A673 (cell line): ENCODE measurements around the gene GDA. TPM values are rescaled to one million over a fixed set of nuclear protein-coding genes. Genes with fewer than 3 reads are reported as not detected.
A peak's percentile ranks its signal among the peaks of the same experiment; 100 is the strongest.

Experiments used
- BruUV-seq: library from RNA; stranded (reverse); fragments of 400-500 nt; replicated peaks from 2 replicates; lab custom pipeline; 2021; lab: Mats Ljungman, UMichigan
- CTCF ChIA-PET: fragments of 300-600 bp; sonication (Branson Sonifier 250); formaldehyde crosslinking; loops from one replicate; lab custom pipeline; 2022; ENCODE audit warnings: antibody characterized with exemption; lab: Charles Lee
- POLR2A ChIA-PET: fragments of 300-600 bp; sonication (Branson Sonifier 250); formaldehyde crosslinking; loops from one replicate; lab custom pipeline; 2022; ENCODE audit warnings: antibody characterized with exemption; ENCODE audit not compliant: low non-redundant PET; lab: Charles Lee
- DNase-seq: peaks from one replicate; pipeline ENCODE4 v3.0.0-alpha.2; 2015; ENCODE audit warnings: low spot score
- H3K27ac ChIP-seq: fragments of 200-600 bp; sonication (generic); 2 replicates; pipeline ENCODE4 v1.5.1; 2016; ENCODE audit warnings: mixed run types, low read depth, mild to moderate bottlenecking, mixed read lengths, antibody characterized with exemption, low read length; ENCODE audit not compliant: poor library complexity, severe bottlenecking
- H3K27me3 ChIP-seq: fragments of 200-600 bp; sonication (generic); replicated peaks from 2 replicates; pipeline ENCODE4 v1.6.1; 2017; ENCODE audit warnings: mixed run types, low read depth, mild to moderate bottlenecking, mixed read lengths, antibody characterized with exemption, low read length; ENCODE audit not compliant: insufficient read depth, poor library complexity
- H3K36me3 ChIP-seq: fragments of 200-600 bp; sonication (generic); 2 replicates; pipeline ENCODE4 v1.6.1; 2016; ENCODE audit warnings: mixed run types, mild to moderate bottlenecking, mixed read lengths, antibody characterized with exemption, low read length; ENCODE audit not compliant: insufficient read depth, poor library complexity, severe bottlenecking
- H3K4me1 ChIP-seq: fragments of 200-600 bp; sonication (generic); 2 replicates; pipeline ENCODE4 v1.6.1; 2017; ENCODE audit warnings: mixed run types, mild to moderate bottlenecking, mixed read lengths, antibody characterized with exemption, low read length; ENCODE audit not compliant: insufficient read depth, poor library complexity, severe bottlenecking
- H3K4me3 ChIP-seq: fragments of 200-600 bp; sonication (generic); 2 replicates; pipeline ENCODE4 v1.5.1; 2016; ENCODE audit warnings: low read depth, mixed run types, mild to moderate bottlenecking, mixed read lengths, low read length; ENCODE audit not compliant: poor library complexity, severe bottlenecking
- H3K9me3 ChIP-seq: fragments of 200-600 bp; sonication (generic); 2 replicates; pipeline ENCODE4 v1.6.1; 2016; ENCODE audit warnings: mixed run types, low read depth, mild to moderate bottlenecking, mixed read lengths, antibody characterized with exemption, low read length; ENCODE audit not compliant: poor library complexity, severe bottlenecking
- EZH2 ChIP-seq: fragments of 200-600 bp; sonication (generic); IDR thresholded peaks from 2 replicates; pipeline ENCODE4 v1.6.1; 2017; ENCODE audit warnings: borderline replicate concordance, low read depth, mild to moderate bottlenecking, mixed read lengths, antibody characterized with exemption, low read length; ENCODE audit not compliant: poor library complexity, severe bottlenecking
- intact Hi-C: fragments of 100-400 bp; cut with micrococcal nuclease; formaldehyde crosslinking; loops from one replicate; pipeline ENCODE4 v1.10.0; 2022; ENCODE audit not compliant: unreplicated experiment
- total RNA-seq: library from RNA; stranded (reverse); gene quantifications from 2 replicates; pipeline ENCODE4 v1.2.3, GENCODE V29; 2021
- TF ChIP-seq, protein P1 (sequence below): fragments of 300-800, 200-600 bp; sonication (generic); conservative IDR thresholded peaks from 2 replicates; pipeline ENCODE4 v1.5.1; 2017; ENCODE audit warnings: low read depth, mild to moderate bottlenecking, antibody characterized with exemption, low read length, moderate library complexity, mixed read lengths

The GDA gene
- total RNA-seq, 1 experiment from 2014 or later, result not detected

DNA sequence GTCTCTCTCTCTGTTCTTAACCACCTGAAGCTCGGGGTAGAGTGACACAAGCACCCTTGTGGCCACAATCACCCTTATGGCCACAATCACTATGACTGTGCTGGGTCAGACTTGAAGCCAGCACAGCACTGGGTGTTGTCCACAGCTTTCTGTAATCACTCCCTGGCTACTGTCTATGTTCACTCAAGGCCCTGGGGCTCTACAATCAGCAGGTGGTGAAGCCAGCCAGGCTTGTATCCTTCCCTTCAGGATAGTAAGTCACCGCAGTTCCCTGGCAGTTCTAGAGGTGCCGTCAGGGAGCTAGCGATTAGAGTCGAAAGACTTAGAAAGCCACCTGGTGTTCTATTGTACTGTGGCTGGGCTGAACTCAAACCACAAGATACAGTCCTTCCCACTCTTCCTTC, 44.2 kb downstream of the GDA start:
- peak; percentile 5 for DNase-seq
- intact Hi-C loops, result no loop called here
- no peak overlapping the region for H3K27ac ChIP-seq
- no peaks in the 10 kb centered on the region for H3K27me3 ChIP-seq
- no peak overlapping the region for H3K4me3 ChIP-seq
- H3K4me1 ChIP-seq, result no peaks in the 10 kb centered on the region
- TF ChIP-seq, protein P1, sequence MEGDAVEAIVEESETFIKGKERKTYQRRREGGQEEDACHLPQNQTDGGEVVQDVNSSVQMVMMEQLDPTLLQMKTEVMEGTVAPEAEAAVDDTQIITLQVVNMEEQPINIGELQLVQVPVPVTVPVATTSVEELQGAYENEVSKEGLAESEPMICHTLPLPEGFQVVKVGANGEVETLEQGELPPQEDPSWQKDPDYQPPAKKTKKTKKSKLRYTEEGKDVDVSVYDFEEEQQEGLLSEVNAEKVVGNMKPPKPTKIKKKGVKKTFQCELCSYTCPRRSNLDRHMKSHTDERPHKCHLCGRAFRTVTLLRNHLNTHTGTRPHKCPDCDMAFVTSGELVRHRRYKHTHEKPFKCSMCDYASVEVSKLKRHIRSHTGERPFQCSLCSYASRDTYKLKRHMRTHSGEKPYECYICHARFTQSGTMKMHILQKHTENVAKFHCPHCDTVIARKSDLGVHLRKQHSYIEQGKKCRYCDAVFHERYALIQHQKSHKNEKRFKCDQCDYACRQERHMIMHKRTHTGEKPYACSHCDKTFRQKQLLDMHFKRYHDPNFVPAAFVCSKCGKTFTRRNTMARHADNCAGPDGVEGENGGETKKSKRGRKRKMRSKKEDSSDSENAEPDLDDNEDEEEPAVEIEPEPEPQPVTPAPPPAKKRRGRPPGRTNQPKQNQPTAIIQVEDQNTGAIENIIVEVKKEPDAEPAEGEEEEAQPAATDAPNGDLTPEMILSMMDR, result no peak
- no peak for TF ChIP-seq EZH2
- BruUV-seq, result no TSS peak
- ChIA-PET POLR2A (no interaction called here), CTCF (no interaction called here)
- H3K9me3 ChIP-seq, result no peaks in the 10 kb centered on the region
- no peaks in the 10 kb centered on the region for H3K36me3 ChIP-seq

DNA sequence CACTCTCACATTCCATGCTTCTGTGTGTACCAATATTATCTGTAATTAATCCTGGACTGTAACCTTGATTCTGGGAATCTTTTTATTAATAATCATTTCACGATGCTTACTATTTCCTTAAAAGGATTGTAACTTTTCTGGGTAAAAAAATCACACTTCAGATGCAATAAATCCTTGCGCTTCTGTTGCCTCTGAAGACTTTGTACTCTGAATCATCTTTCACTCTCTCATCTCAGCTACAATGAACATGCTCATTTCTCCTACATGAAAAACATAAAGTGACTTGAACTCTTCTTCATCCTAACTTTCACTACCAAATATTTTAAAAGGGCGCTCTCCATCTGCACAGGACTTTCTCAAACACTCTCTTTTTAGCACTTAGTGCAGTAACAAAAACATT, 50.0 kb downstream of the GDA start:
- Histone ChIP-seq H3K9me3 (no peaks in the 10 kb centered on the region), H3K36me3 (no peaks in the 10 kb centered on the region), H3K27ac (no peak overlapping the region), H3K27me3 (no peaks in the 10 kb centered on the region), H3K4me3 (no peak overlapping the region), H3K4me1 (no peaks in the 10 kb centered on the region)
- TF ChIP-seq, protein P1, result no peak
- TF ChIP-seq EZH2, result no peak
- no peak for DNase-seq
- intact Hi-C loops, result no loop called here
- BruUV-seq, result no TSS peak
- POLR2A ChIA-PET, result no interaction called here
- CTCF ChIA-PET, result no interaction called here

DNA sequence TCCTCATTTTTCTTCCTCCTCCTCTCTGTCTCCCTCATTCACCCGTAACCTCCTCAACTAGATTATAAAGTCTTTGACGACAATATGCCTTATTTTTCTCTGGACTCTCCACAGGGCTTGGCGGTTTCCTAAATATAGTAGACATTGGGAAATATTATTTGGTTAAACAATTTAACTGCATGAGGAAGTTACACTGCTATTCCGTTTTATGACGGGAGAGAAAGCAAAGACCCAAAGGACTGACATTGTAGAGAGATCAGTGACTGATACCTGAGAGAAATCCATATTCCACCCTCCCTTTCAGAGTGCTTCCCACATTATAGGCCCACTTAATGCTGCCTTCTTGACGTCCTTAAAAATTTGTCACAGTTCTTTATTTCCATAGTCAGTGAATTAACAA, 51.2 kb downstream of the GDA start:
- no peak for DNase-seq
- TF ChIP-seq EZH2, result no peak
- TF ChIP-seq, protein P1, result no peak
- Histone ChIP-seq H3K4me1 (no peaks in the 10 kb centered on the region), H3K36me3 (no peaks in the 10 kb centered on the region), H3K9me3 (no peaks in the 10 kb centered on the region), H3K27ac (no peak overlapping the region), H3K4me3 (no peak overlapping the region), H3K27me3 (no peaks in the 10 kb centered on the region)
- intact Hi-C loops, result loop anchor here (5.0 kb wide), 2 partner anchors 57 to 163 kb away; no protein-coding TSS in a partner anchor
- POLR2A ChIA-PET, result no interaction called here
- BruUV-seq, result no TSS peak
- CTCF ChIA-PET, result no interaction called here
